ENCODE results near the gene PERM1.
A peak's percentile ranks its signal among the peaks of the same experiment; 100 is the strongest.
"Not testable (repeated sequence)": the region's sequence is repeated elsewhere in the genome, so short reads cannot be mapped to it uniquely, and the experiment has no call there.

Gene PERM1

GRCh38 chr1:1013922-1014648, 32.2 kb upstream of the PERM1 start:
- no peak for FAIRE-seq

- peak; percentile 78 for FAIRE-seq
Measured at GRCh38 chr1:1013105-1013921, 31.4 kb upstream of the PERM1 start, which contains the start of gene ISG15. Gene ISG15 (plus strand): TSS chr1:1013497. CDS start chr1:1013574, 77 bp downstream.

- not testable (repeated sequence) for FAIRE-seq
Measured at GRCh38 chr1:1012736-1013104, 30.8 kb upstream of the PERM1 start.

- FAIRE-seq = no peak
Measured at GRCh38 chr1:1011396-1011949, 29.6 kb upstream of the PERM1 start.

GRCh38 chr1:1010131-1010530, 28.2 kb upstream of the PERM1 start:
- FAIRE-seq = not testable (repeated sequence)

GRCh38 chr1:1006305-1007159, 24.6 kb upstream of the PERM1 start:
- FAIRE-seq = no peak

- no peak for FAIRE-seq
Measured at GRCh38 chr1:1005774-1006304, 23.9 kb upstream of the PERM1 start.

GRCh38 chr1:1004780-1005697, 23.1 kb upstream of the PERM1 start:
- FAIRE-seq = no peak

GRCh38 chr1:1004420-1004779, 22.5 kb upstream of the PERM1 start:
- FAIRE-seq = no peak

- FAIRE-seq = no peak
Measured at GRCh38 chr1:1003618-1004419, 21.9 kb upstream of the PERM1 start.

- no peak for FAIRE-seq
Measured at GRCh38 chr1:1001057-1001783, 19.3 kb upstream of the PERM1 start.

- FAIRE-seq = no peak
Measured at GRCh38 chr1:1000357-1001056, 18.6 kb upstream of the PERM1 start.

- no peak for FAIRE-seq
Measured at GRCh38 chr1:999725-1000356, 17.9 kb upstream of the PERM1 start, which contains the start of gene HES4. Gene HES4 (minus strand): TSS chr1:1000097. CDS start chr1:999973, 124 bp downstream.

- FAIRE-seq = no peak
Measured at GRCh38 chr1:998995-999724, 17.3 kb upstream of the PERM1 start.

- FAIRE-seq = no peak
Measured at GRCh38 chr1:998745-998994, 16.8 kb upstream of the PERM1 start.

- no peak for FAIRE-seq
Measured at GRCh38 chr1:997993-998744, 16.3 kb upstream of the PERM1 start.

GRCh38 chr1:997713-997992, 15.8 kb upstream of the PERM1 start:
- no peak for FAIRE-seq

Measured in A204.1 (cell line).